Measurements from ENCODE around the gene SNX8. TPM values are rescaled to one million over a fixed set of nuclear protein-coding genes. Genes with fewer than 3 reads are reported as not detected.

The SNX8 gene
- total and polyA plus RNA-seq, 9 of the 15 experiments (the other 6 are each of a cell fraction or from before 2014, with no cell fraction given): 2.7 to 51.6 (median 16.9) TPM

GRCh38 chr7:2248984-2249694, 65.1 kb downstream of the SNX8 start (continued):
- TF ChIP-seq ZNF165 (CRISPR knock-in tag; IDR thresholded peaks at IDR 0.05; ENCODE audit: borderline replicate concordance) (no peak), ARID2 (IDR thresholded peaks at IDR 0.05) (no peak), REST (IDR thresholded peaks at IDR 0.05; ENCODE audit: borderline replicate concordance) (peak; percentile 27; the same call in 1 of the 2 replicates), REST (CRISPR knock-in tag; IDR thresholded peaks at IDR 0.05; ENCODE audit: low read depth) (no peak), BHLHE40 (IDR thresholded peaks at IDR 0.05; ENCODE audit: low read length) (0 out of 2 replicates have a peak, but pooled peaks have one; percentile 18), TOE1 (IDR thresholded peaks at IDR 0.05; ENCODE audit: borderline replicate concordance) (no peak), TOE1 (CRISPR knock-in tag; IDR thresholded peaks at IDR 0.05; ENCODE audit: borderline replicate concordance, low read depth) (no peak), ZBTB33 (CRISPR knock-in tag; IDR thresholded peaks at IDR 0.05) (peak; percentile 62), SIN3B (IDR thresholded peaks at IDR 0.05; ENCODE audit: low read depth) (no peak), TCF15 (CRISPR knock-in tag; IDR thresholded peaks at IDR 0.05) (no peak), RAD21 (CRISPR knock-in tag; conservative IDR thresholded peaks at IDR 0.05 in 1 of 2, IDR thresholded peaks at IDR 0.05 in 1 of 2) (peak; percentile 33 to 47; a peak in 3 of 4 replicates), MCM2 (IDR thresholded peaks at IDR 0.05; ENCODE audit: low read depth) (no peak), HDAC3 (IDR thresholded peaks at IDR 0.05; ENCODE audit: borderline replicate concordance, partially characterized antibody) (no peak), CTCF (IDR thresholded peaks at IDR 0.05 in 2 of 3, conservative IDR thresholded peaks at IDR 0.05 in 1 of 3; ENCODE audit: insufficient read depth in 2 of 3, low read depth in 1 of 3, low read length in 3 of 3) (peak in 2 of 3 experiments; percentile 9 to 37; a peak in 2 of 6 replicates)

All from K562 (cell line).